CD14-positive monocyte (primary cell): Measurements from ENCODE around the gene VDAC1. TPM values are rescaled to one million over a fixed set of nuclear protein-coding genes. Genes with fewer than 3 reads are reported as not detected.

Source experiments
- DNase-seq, 3 donors: peaks; one replicate each; pipeline ENCODE4 v3.0.0-alpha.2; 2011 to 2022
- H2AFZ ChIP-seq: 2 replicates; pipeline ENCODE4 v1.6.0; 2012; ENCODE audit warnings: mild to moderate bottlenecking, low read depth, low read length, inconsistent platforms; ENCODE audit not compliant: insufficient read depth, poor library complexity, severe bottlenecking
- H3K27ac ChIP-seq, 2 donors: 1 replicate in 1 of 2; 2 replicates in 1 of 2; pipeline ENCODE4 v1.5.1; 2012 to 2013; ENCODE audit warnings: low read length in 2 of 2, control low read depth in 1 of 2, inconsistent platforms in 1 of 2, low read depth in 1 of 2, mild to moderate bottlenecking in 1 of 2
- H3K27me3 ChIP-seq, 2 donors: one replicate each; pipeline versions ENCODE4 v1.6.0 to v1.6.1; 2011 to 2013; ENCODE audit warnings: low read length in 2 of 2; ENCODE audit not compliant: control insufficient read depth in 2 of 2, insufficient read depth in 2 of 2
- H3K36me3 ChIP-seq, 2 donors: replicated peaks in 1 of 2; 1 replicate in 1 of 2; 2 replicates in 1 of 2; pipeline versions ENCODE4 v1.5.1 to v1.6.1; 2012 to 2013; ENCODE audit warnings: low read length in 2 of 2, control low read depth in 1 of 2, inconsistent platforms in 1 of 2, mild to moderate bottlenecking in 1 of 2; ENCODE audit not compliant: insufficient read depth in 2 of 2, control insufficient read depth in 1 of 2
- H3K4me1 ChIP-seq, 2 donors: 1 replicate in 1 of 2; 2 replicates in 1 of 2; pipeline versions ENCODE4 v1.5.1 to v1.6.1; 2012 to 2013; ENCODE audit warnings: low read length in 2 of 2, control low read depth in 1 of 2, inconsistent platforms in 1 of 2, mild to moderate bottlenecking in 1 of 2, moderate library complexity in 1 of 2; ENCODE audit not compliant: insufficient read depth in 2 of 2, control insufficient read depth in 1 of 2
- H3K4me2 ChIP-seq: replicated peaks from 2 replicates; pipeline ENCODE3; 2012; ENCODE audit warnings: low read length, moderate library complexity, mild to moderate bottlenecking; ENCODE audit not compliant: poor library complexity, severe bottlenecking; ENCODE audit errors: extremely low read depth
- H3K4me3 ChIP-seq, 3 experiments: fragments of 200-600 bp in 1 of 3; sonication (generic) in 1 of 3; replicated peaks in 1 of 3; 1 replicate in 2 of 3; 2 replicates in 1 of 3; pipeline ENCODE4 v1.5.1; 2011 to 2013; ENCODE audit warnings: low read length in 3 of 3, mild to moderate bottlenecking in 3 of 3, control low read depth in 2 of 3, low read depth in 2 of 3, inconsistent platforms in 1 of 3, moderate library complexity in 1 of 3
- H3K79me2 ChIP-seq: 2 replicates; pipeline ENCODE4 v1.6.0; 2012; ENCODE audit warnings: mild to moderate bottlenecking, control low read depth, inconsistent platforms, low read length, moderate library complexity; ENCODE audit not compliant: insufficient read depth
- H3K9ac ChIP-seq: 2 replicates; pipeline ENCODE4 v1.6.0; 2017; ENCODE audit warnings: low read length, mild to moderate bottlenecking; ENCODE audit not compliant: insufficient read depth, poor library complexity, severe bottlenecking
- H3K9me3 ChIP-seq, 2 donors: replicated peaks in 1 of 2; 1 replicate in 1 of 2; 2 replicates in 1 of 2; pipeline versions ENCODE4 v1.5.1 to v1.6.1; 2012 to 2013; ENCODE audit warnings: low read length in 2 of 2, control low read depth in 1 of 2; ENCODE audit not compliant: control insufficient read depth in 1 of 2, insufficient read depth in 1 of 2
- H4K20me1 ChIP-seq: 2 replicates; pipeline ENCODE4 v1.6.0; 2012; ENCODE audit warnings: mild to moderate bottlenecking, low read length, control low read depth, moderate library complexity; ENCODE audit not compliant: insufficient read depth
- H3K27ac Mint-ChIP-seq, 7 donors: one replicate each; pipeline ENCODE4 v1.8.0; 2020; ENCODE audit warnings: mild to moderate bottlenecking in 7 of 7, mixed read lengths in 7 of 7, moderate library complexity in 6 of 7, inconsistent platforms in 2 of 7
- H3K27me3 Mint-ChIP-seq, 3 donors: one replicate each; pipeline ENCODE4 v1.8.0; 2021 to 2022; ENCODE audit warnings: low read depth in 3 of 3, mild to moderate bottlenecking in 3 of 3, mixed read lengths in 3 of 3, moderate library complexity in 3 of 3, inconsistent platforms in 1 of 3
- H3K36me3 Mint-ChIP-seq, 2 donors: one replicate each; pipeline ENCODE4 v1.8.0; 2020; ENCODE audit warnings: mixed read lengths in 2 of 2, inconsistent platforms in 1 of 2, mild to moderate bottlenecking in 1 of 2
- H3K4me1 Mint-ChIP-seq: one replicate; pipeline ENCODE4 v1.8.0; 2020; ENCODE audit warnings: mild to moderate bottlenecking, mixed read lengths
- H3K4me3 Mint-ChIP-seq, 2 donors: one replicate each; pipeline ENCODE4 v1.8.0; 2020; ENCODE audit warnings: mild to moderate bottlenecking in 2 of 2, mixed read lengths in 2 of 2, moderate library complexity in 1 of 2
- H3K9me3 Mint-ChIP-seq, 7 donors: one replicate each; pipeline ENCODE4 v1.8.0; 2020 to 2022; ENCODE audit warnings: mixed read lengths in 7 of 7, mild to moderate bottlenecking in 6 of 7, moderate library complexity in 6 of 7, inconsistent platforms in 2 of 7
- WGBS: methylation state at CpG from one replicate; pipeline ENCODE4 v1.1.5; 2013; ENCODE audit warnings: missing lambda C conversion rate; ENCODE audit not compliant: insufficient coverage; 5-methylcytosine and 5-hydroxymethylcytosine counted together
- intact Hi-C, 2 donors: fragments of 100-400 bp; cut with micrococcal nuclease; formaldehyde crosslinking; loops; one replicate each; pipeline versions ENCODE4 v1.15.0 to v1.15.1; 2023
- polyA plus RNA-seq, 3 donors: library from polyadenylated mRNA; depleted of rRNA in 1 of 3; unstranded in 2 of 3; stranded (reverse) in 1 of 3; fragments of 300-500 nt in 2 of 3; fragments of >200 nt in 1 of 3; fragmentation: Illumina TruSeq in 2 of 3; gene quantifications; 1 replicate in 2 of 3; 2 replicates in 1 of 3; pipeline ENCODE4 v1.2.3, GENCODE V29; 2012 to 2021
- TF ChIP-seq, protein P1 (sequence below): fragments of 200-600 bp; IDR thresholded peaks from one replicate; pipeline ENCODE4 v1.8.0; 2022; ENCODE audit warnings: antibody characterized with exemption, mild to moderate bottlenecking

Gene VDAC1
- polyA plus RNA-seq, 3 donors: 59.9 to 107 (median 84.4) TPM

DNA sequence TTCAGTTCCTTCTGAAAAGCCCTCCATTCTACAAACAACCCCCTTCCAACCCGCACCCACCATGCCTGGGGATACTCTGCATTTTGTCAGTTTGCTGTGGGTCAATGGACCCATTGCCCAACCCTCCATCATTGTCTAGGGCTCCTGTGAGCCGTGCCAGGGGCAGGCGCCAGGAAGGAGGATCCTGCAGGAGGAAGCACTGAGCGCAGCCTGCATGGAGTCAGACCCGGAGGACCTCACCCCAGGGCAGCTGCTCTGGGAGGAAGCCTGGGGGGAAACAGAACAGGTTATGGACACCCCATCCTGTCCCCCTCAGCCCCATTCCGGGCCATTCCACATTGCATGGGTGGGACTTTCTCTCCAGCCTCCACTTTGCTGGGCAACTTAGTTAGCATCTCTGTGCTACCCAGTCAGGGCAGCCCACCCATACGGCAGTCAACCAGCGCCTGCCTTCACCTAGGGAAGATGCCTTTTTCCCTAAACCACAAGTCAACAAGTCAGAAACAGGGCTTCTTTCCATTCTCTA, 48.6 kb upstream of the VDAC1 start:
- Histone ChIP-seq H3K9ac (no peak overlapping the region), H3K27ac (no peak overlapping the region), H2AFZ (no peak overlapping the region), H3K4me2 (no peak overlapping the region), H3K27me3 (no peaks in the 10 kb centered on the region), H3K79me2 (no peaks in the 10 kb centered on the region), H4K20me1 (no peaks in the 10 kb centered on the region), H3K36me3 (no peaks in the 10 kb centered on the region), H3K4me1 (peaks cover 3 to 9% of the 10 kb centered on the region in 2 donors), H3K4me3 (no peak overlapping the region), H3K9me3 (no peaks in the 10 kb centered on the region)
- Mint-ChIP-seq H3K9me3 (no peaks in the 10 kb centered on the region), H3K27ac (no peak overlapping the region), H3K27me3 (peaks cover 4 to 8% (median 7%) of the 10 kb centered on the region in 3 donors), H3K36me3 (no peaks in the 10 kb centered on the region), H3K4me3 (no peak overlapping the region), H3K4me1 (peaks cover 12% of the 10 kb centered on the region)
- DNase-seq: no peak
- WGBS: 73% methylated on average over 3 of the region's 8 CpGs
- intact Hi-C loops: no loop called here
- TF ChIP-seq, protein P1, sequence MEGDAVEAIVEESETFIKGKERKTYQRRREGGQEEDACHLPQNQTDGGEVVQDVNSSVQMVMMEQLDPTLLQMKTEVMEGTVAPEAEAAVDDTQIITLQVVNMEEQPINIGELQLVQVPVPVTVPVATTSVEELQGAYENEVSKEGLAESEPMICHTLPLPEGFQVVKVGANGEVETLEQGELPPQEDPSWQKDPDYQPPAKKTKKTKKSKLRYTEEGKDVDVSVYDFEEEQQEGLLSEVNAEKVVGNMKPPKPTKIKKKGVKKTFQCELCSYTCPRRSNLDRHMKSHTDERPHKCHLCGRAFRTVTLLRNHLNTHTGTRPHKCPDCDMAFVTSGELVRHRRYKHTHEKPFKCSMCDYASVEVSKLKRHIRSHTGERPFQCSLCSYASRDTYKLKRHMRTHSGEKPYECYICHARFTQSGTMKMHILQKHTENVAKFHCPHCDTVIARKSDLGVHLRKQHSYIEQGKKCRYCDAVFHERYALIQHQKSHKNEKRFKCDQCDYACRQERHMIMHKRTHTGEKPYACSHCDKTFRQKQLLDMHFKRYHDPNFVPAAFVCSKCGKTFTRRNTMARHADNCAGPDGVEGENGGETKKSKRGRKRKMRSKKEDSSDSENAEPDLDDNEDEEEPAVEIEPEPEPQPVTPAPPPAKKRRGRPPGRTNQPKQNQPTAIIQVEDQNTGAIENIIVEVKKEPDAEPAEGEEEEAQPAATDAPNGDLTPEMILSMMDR: no peak

GRCh38 chr5:134051305-134051704, 46.5 kb upstream of the VDAC1 start:
- no peaks in the 10 kb centered on the region for H3K36me3 Mint-ChIP-seq
- no peak overlapping the region for H3K27ac Mint-ChIP-seq
- intact Hi-C loops: no loop called here
- no peaks in the 10 kb centered on the region for H3K9me3 Mint-ChIP-seq
- TF ChIP-seq, protein P1: no peak
- H3K4me1 ChIP-seq: peaks cover 3 to 9% of the 10 kb centered on the region in 2 donors
- H3K27me3 Mint-ChIP-seq: peaks cover 4 to 9% (median 7%) of the 10 kb centered on the region in 3 donors
- no peak overlapping the region for H2AFZ ChIP-seq
- no peak overlapping the region for H3K9ac ChIP-seq
- no peak overlapping the region for H3K4me3 ChIP-seq
- no peaks in the 10 kb centered on the region for H4K20me1 ChIP-seq
- 93% methylated on average over 2 of the region's 2 CpGs for WGBS
- no peaks in the 10 kb centered on the region for H3K27me3 ChIP-seq
- no peaks in the 10 kb centered on the region for H3K79me2 ChIP-seq
- no peak overlapping the region for H3K27ac ChIP-seq
- no peaks in the 10 kb centered on the region for H3K9me3 ChIP-seq
- no peak overlapping the region for H3K4me3 Mint-ChIP-seq
- H3K36me3 ChIP-seq: no peaks in the 10 kb centered on the region
- peaks cover 12% of the 10 kb centered on the region for H3K4me1 Mint-ChIP-seq
- no peak overlapping the region for H3K4me2 ChIP-seq
- no peak for DNase-seq
